Progenitor cell of endocrine pancreas (in vitro differentiated cells): ENCODE results near the gene PANX2. TPM values are rescaled to one million over a fixed set of nuclear protein-coding genes. Genes with fewer than 3 reads are reported as not detected.

Experiments used
- DNase-seq: peaks from one replicate; pipeline ENCODE4 v3.0.0; 2021; ENCODE audit warnings: low spot score; ENCODE audit not compliant: unreplicated experiment
- H3K27ac Mint-ChIP-seq: 2 replicates; pipeline ENCODE4 v1.8.0; 2021; ENCODE audit warnings: mild to moderate bottlenecking, moderate library complexity, mixed read lengths
- H3K27me3 Mint-ChIP-seq: 2 replicates; pipeline ENCODE4 v1.8.0; 2021; ENCODE audit warnings: mixed read lengths
- H3K36me3 Mint-ChIP-seq: 2 replicates; pipeline ENCODE4 v1.8.0; 2022; ENCODE audit warnings: mixed read lengths; ENCODE audit not compliant: insufficient read depth
- H3K4me1 Mint-ChIP-seq: 2 replicates; pipeline ENCODE4 v1.8.0; 2021; ENCODE audit warnings: low read depth, mixed read lengths
- H3K4me3 Mint-ChIP-seq: 2 replicates; pipeline ENCODE4 v1.8.0; 2021; ENCODE audit warnings: low read depth, mild to moderate bottlenecking, moderate library complexity, mixed read lengths
- H3K9me3 Mint-ChIP-seq: 2 replicates; pipeline ENCODE4 v1.8.0; 2021; ENCODE audit warnings: low read depth, mixed read lengths
- total RNA-seq: library from RNA; stranded (reverse); gene quantifications from 2 replicates; pipeline ENCODE4 v1.2.1, GENCODE V29; 2021
- TF ChIP-seq, protein P1 (sequence below): fragments of 200-600 bp; sonication (generic); IDR thresholded peaks from one replicate; pipeline ENCODE4 v1.5.0; 2021; ENCODE audit warnings: antibody characterized with exemption, mild to moderate bottlenecking; ENCODE audit not compliant: unreplicated experiment

The PANX2 gene
- total RNA-seq, 1 donor from 2014 or later, result 6.3 TPM

DNA sequence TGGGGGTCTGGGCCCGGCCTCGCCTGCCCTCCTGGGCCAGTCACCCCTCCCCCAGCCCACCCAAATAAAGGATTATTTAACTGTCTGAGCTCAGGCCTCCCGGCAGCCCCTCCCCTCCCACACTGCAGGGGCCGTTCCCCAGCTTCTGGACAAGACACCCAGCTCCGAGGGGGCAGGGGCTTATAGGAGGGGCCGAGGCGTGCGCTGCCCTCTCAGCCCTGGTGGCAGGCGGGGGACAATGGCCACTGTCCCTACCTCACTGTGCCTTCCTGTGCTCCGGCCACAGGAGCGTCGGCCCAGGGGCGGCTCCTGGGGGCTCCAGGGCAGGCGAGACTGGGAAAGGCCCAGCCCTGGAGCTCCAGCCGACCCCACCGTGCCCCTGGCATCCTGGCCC lies 28.1 kb downstream of the PANX2 start:
- Mint-ChIP-seq H3K27me3 (no peaks in the 10 kb centered on the region), H3K9me3 (no peaks in the 10 kb centered on the region), H3K27ac (no peak overlapping the region), H3K36me3 (peaks cover 7% of the 10 kb centered on the region), H3K4me1 (peaks cover 8% of the 10 kb centered on the region), H3K4me3 (no peak overlapping the region)
- TF ChIP-seq, protein P1, sequence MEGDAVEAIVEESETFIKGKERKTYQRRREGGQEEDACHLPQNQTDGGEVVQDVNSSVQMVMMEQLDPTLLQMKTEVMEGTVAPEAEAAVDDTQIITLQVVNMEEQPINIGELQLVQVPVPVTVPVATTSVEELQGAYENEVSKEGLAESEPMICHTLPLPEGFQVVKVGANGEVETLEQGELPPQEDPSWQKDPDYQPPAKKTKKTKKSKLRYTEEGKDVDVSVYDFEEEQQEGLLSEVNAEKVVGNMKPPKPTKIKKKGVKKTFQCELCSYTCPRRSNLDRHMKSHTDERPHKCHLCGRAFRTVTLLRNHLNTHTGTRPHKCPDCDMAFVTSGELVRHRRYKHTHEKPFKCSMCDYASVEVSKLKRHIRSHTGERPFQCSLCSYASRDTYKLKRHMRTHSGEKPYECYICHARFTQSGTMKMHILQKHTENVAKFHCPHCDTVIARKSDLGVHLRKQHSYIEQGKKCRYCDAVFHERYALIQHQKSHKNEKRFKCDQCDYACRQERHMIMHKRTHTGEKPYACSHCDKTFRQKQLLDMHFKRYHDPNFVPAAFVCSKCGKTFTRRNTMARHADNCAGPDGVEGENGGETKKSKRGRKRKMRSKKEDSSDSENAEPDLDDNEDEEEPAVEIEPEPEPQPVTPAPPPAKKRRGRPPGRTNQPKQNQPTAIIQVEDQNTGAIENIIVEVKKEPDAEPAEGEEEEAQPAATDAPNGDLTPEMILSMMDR, result no peak
- no peak for DNase-seq

DNA sequence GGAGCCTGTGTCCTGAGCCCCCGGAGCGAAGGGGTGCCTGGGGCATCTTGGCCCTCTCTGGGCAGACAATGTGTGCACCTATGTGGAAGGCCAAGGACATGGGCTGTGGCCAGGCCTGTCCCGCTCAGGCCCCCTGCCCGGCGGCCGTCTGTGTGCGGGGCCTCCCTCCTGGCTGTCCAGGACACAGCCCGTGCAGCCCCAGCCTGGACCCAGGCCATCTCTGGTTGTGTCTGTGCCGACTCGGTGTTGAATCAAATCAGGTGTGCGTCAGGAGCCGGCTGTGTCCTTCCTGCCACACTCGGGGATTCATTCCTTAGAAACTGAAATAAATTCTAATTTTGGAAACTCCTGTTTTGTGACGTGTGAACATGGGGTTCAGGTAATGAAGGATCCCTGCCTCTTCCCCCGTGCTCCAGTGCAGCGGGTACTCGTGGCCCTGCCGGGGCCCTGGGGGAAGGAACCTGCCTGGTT lies 28.8 kb downstream of the PANX2 start:
- Mint-ChIP-seq H3K27me3 (no peaks in the 10 kb centered on the region), H3K27ac (peak overlapping the region; percentile 29), H3K9me3 (no peaks in the 10 kb centered on the region), H3K36me3 (peaks cover 9% of the 10 kb centered on the region), H3K4me1 (peaks cover 8% of the 10 kb centered on the region), H3K4me3 (peak overlapping the region; percentile 69)
- TF ChIP-seq, protein P1, result no peak
- no peak for DNase-seq

DNA sequence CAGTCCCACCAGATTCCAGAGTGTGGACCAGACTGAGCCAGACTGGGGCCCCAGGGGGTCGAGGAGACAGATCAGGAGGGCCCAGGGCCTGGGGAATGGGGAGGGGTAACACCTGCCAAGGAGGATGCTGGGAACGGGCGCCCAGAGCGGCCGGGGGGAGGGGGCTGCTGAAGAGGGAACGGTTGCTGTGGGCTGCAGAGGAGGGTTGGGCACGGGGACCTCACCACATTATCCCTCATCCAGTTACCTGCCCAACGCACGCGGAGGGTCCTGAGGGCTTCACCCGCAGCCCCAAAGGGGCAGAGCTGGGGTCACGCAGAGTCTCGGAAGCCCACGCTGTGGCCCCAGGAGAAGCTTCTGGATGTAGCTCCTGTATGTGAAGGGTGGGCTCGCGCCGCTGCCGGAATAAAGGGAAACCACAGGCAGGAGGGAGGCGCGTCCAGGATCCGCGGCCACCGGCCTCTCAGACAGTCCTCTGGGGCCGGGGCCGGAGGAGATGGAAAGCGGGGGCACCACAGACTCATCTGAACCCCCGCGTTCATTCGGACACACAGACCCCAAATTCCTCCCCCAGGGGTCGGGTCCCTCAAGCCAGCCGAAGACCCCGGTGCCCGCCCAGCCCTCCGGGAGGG lies 29.4 kb downstream of the PANX2 start:
- Mint-ChIP-seq H3K4me3 (peak overlapping the region; percentile 69), H3K27me3 (no peaks in the 10 kb centered on the region), H3K4me1 (peaks cover 8% of the 10 kb centered on the region), H3K27ac (no peak overlapping the region), H3K9me3 (no peaks in the 10 kb centered on the region), H3K36me3 (peaks cover 11% of the 10 kb centered on the region)
- TF ChIP-seq, protein P1, result no peak
- no peak for DNase-seq

DNA sequence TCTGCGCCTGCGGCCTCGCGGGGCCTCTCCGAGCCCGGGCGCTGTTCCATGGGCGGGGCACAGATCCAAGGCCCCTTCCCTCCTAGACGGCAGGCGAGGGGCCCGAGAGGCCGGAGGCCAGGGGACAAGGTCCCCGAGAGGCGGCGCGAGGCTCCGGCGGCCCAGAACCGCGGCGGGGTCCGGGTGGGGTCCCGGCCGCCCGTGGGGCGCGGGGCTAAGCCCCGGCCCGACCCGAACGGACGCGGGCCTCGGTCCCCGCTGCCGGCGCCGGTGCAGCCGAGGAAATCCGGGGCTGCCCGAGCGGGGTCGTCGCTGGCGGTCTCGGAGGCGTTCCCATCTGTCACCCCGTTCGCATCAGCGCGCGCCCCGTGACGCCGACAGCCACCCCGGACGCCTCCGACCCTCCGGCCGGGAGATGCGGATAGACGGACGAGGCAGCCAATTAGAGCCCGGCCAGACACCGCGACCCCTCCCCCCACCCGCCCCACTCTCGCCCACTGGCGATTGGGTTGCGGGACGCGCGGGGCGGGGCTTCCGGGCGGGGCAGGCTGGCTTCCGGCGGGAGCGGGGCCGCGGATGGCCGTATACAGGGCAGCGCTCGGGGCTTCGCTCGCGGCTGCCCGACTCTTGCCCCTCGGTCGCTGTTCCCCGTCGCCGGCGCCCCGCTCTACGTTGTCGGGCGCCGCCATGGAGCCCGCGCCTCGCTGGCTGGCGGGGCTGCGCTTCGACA lies 30.1 kb downstream of the PANX2 start, which contains the start of gene SELENOO:
TSS of gene SELENOO (plus strand) at position 551 of the 730 bp plus-strand sequence. CDS start at position 577, 26 bp downstream.
- H3K27me3 Mint-ChIP-seq, result no peaks in the 10 kb centered on the region
- no peaks in the 10 kb centered on the region for H3K9me3 Mint-ChIP-seq
- DNase-seq, result peak; percentile 86
- peak within 1 kb of the TSS; percentile 31 for H3K27ac Mint-ChIP-seq
- TF ChIP-seq, protein P1, result no peak
- peaks cover 13% of the 10 kb centered on the region for H3K36me3 Mint-ChIP-seq
- H3K4me1 Mint-ChIP-seq, result peaks cover 8% of the 10 kb centered on the region
- peak within 1 kb of the TSS; percentile 78 for H3K4me3 Mint-ChIP-seq

DNA sequence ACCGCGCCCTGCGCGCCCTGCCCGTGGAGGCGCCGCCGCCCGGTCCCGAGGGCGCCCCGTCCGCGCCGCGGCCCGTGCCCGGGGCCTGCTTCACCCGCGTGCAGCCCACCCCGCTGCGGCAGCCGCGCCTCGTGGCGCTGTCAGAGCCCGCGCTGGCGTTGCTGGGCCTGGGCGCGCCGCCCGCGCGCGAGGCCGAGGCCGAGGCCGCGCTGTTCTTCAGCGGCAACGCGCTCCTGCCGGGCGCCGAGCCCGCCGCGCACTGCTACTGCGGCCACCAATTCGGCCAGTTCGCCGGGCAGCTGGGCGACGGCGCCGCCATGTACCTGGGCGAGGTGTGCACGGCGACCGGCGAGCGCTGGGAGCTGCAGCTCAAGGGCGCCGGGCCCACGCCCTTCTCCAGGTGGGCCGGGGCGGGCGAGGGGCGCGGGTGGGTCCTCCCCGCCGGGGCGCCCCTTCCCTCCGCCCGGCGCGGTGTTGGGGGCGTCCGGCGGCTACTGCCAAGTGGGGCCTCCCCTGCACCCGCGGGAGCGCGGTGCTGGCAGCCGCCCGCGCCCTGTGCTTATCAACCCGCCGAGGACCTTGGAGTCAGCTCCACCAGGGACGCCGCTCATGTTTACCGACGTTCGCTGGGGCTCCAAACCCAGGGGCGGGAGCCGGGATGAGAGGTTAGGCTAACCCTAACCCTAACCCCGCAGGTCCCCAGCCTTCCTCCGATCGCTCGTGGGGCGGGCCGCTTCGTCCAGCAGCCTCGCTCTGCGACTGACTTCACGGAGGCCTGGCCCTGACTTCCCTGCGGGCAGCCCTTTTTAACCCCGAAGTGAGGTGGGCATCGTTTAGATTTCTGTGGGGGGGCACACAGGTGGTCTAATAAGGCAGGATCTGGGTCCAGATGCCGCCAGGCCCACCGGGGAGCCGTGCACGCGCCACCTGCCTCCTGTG lies 30.9 kb downstream of the PANX2 start:
- no peaks in the 10 kb centered on the region for H3K9me3 Mint-ChIP-seq
- TF ChIP-seq, protein P1, result no peak
- no peaks in the 10 kb centered on the region for H3K27me3 Mint-ChIP-seq
- H3K36me3 Mint-ChIP-seq, result peaks cover 14% of the 10 kb centered on the region
- DNase-seq, result no peak
- peak overlapping the region; percentile 31 for H3K27ac Mint-ChIP-seq
- peaks cover 8% of the 10 kb centered on the region for H3K4me1 Mint-ChIP-seq
- H3K4me3 Mint-ChIP-seq, result peak overlapping the region; percentile 78
